Skin of body (tissue), 1 donor: ENCODE results near the gene OR8B2. TPM values are rescaled to one million over a fixed set of nuclear protein-coding genes. Genes with fewer than 3 reads are reported as not detected.

Source experiments
- total RNA-seq: library from RNA; depleted of rRNA; stranded (reverse); fragments of >200 nt; gene quantifications from one replicate; pipeline ENCODE4 v1.2.3, GENCODE V29; 2014

Gene OR8B2
- total RNA-seq, 1 donor from 2014 or later: not detected

Other genes with a start within 250 kb of the OR8B2 start
- gene OR10D3, start 201.2 kb downstream of the OR8B2 start, total RNA-seq: not detected
- gene OR8G1, start 143.4 kb downstream of the OR8B2 start, total RNA-seq: not detected
- not detected for gene OR8G5, start 128.1 kb downstream of the OR8B2 start, total RNA-seq
- gene OR8D1, start 70.5 kb downstream of the OR8B2 start, total RNA-seq: not detected
- not detected for gene OR8D2, start 64.3 kb downstream of the OR8B2 start, total RNA-seq
- gene OR8B3, start 14.5 kb upstream of the OR8B2 start, total RNA-seq: not detected
- gene OR8B4, start 40.4 kb upstream of the OR8B2 start, total RNA-seq: not detected
- not detected for gene OR8B8, start 61.2 kb upstream of the OR8B2 start, total RNA-seq
- not detected for gene OR8B12, start 159.2 kb upstream of the OR8B2 start, total RNA-seq
- not detected for gene OR8A1, start 185.5 kb upstream of the OR8B2 start, total RNA-seq
- gene PANX3, start 226.9 kb upstream of the OR8B2 start, total RNA-seq: not detected
- gene TBRG1, start 238.4 kb upstream of the OR8B2 start, total RNA-seq: 13.6 TPM